HepG2 (cell line): ENCODE data around the gene XCL2. TPM values are rescaled to one million over a fixed set of nuclear protein-coding genes. Genes with fewer than 3 reads are reported as not detected.

Source experiments
- FOXO1 ChIP-seq: sonication (generic); formaldehyde crosslinking; IDR thresholded peaks from 2 replicates; pipeline ENCODE4 v1.4.0; 2020; ENCODE audit warnings: missing genetic modification reagents
- GABPA ChIP-seq, 2 experiments: IDR thresholded peaks; 2 replicates each; pipeline ENCODE4 v1.6.1; 2011 to 2016; ENCODE audit warnings: low read depth in 2 of 2, low read length in 1 of 2, missing biosample characterization in 1 of 2, missing genetic modification characterization in 1 of 2
- GATAD2A ChIP-seq: IDR thresholded peaks from 2 replicates; pipeline ENCODE4 v1.6.1; 2016
- KLF11 ChIP-seq: IDR thresholded peaks from 2 replicates; pipeline ENCODE4 v1.6.1; 2016; ENCODE audit warnings: missing compliant biosample characterization
- MATR3 ChIP-seq: sonication (generic); formaldehyde crosslinking; IDR thresholded peaks from 2 replicates; pipeline ENCODE4 v1.4.0; 2020; ENCODE audit warnings: missing genetic modification reagents
- PAF1 ChIP-seq: IDR thresholded peaks from 2 replicates; pipeline ENCODE4 v1.6.1; 2016; ENCODE audit warnings: missing genetic modification reagents, missing compliant biosample characterization
- SKI ChIP-seq: fragments of 450-650 bp; IDR thresholded peaks from one replicate; pipeline ENCODE4 v1.6.1; 2018; ENCODE audit warnings: mild to moderate bottlenecking; ENCODE audit not compliant: partially characterized antibody
- SOX5 ChIP-seq: IDR thresholded peaks from 2 replicates; pipeline ENCODE4 v1.6.1; 2016; ENCODE audit warnings: borderline replicate concordance
- TEAD3 ChIP-seq: optimal IDR thresholded peaks from 2 replicates; pipeline ENCODE3; 2016; ENCODE audit warnings: borderline replicate concordance
- ZIK1 ChIP-seq: sonication (generic); formaldehyde crosslinking; IDR thresholded peaks from 2 replicates; pipeline ENCODE4 v1.5.0; 2020; ENCODE audit warnings: mild to moderate bottlenecking, low read depth, missing genetic modification reagents, borderline replicate concordance
- ZKSCAN8 ChIP-seq: IDR thresholded peaks from 2 replicates; pipeline ENCODE4 v1.6.1; 2016; ENCODE audit warnings: borderline replicate concordance, missing genetic modification reagents, missing compliant biosample characterization
- ZNF251 ChIP-seq: sonication (generic); formaldehyde crosslinking; IDR thresholded peaks from 2 replicates; pipeline ENCODE4 v1.9.0; 2021; ENCODE audit warnings: mild to moderate bottlenecking, missing genetic modification reagents
- ZSCAN12 ChIP-seq: sonication (generic); formaldehyde crosslinking; IDR thresholded peaks from 2 replicates; pipeline ENCODE4 v1.9.0; 2021; ENCODE audit warnings: mild to moderate bottlenecking, missing genetic modification reagents
- polyA plus RNA-seq, 8 experiments: library from polyadenylated mRNA; depleted of rRNA in 3 of 8; stranded (reverse) in 7 of 8; unstranded in 1 of 8; fragments of >200 nt; fragmentation: Illumina TruSeq in 4 of 8; extraction: Trizol in 4 of 8; gene quantifications; 2 replicates each; pipeline versions ENCODE4 v1.2.1 to v1.2.3, GENCODE V29; 2011 to 2016; ENCODE audit warnings: low read depth in 4 of 8, missing spikeins in 1 of 8, mixed read lengths in 1 of 8; ENCODE audit not compliant: insufficient read depth in 1 of 8
- total RNA-seq, 5 experiments: library from RNA; depleted of rRNA; stranded (reverse); fragments of >200 nt; fragmentation: Illumina TruSeq; extraction: Trizol; gene quantifications; 2 replicates each; pipeline ENCODE4 v1.2.3, GENCODE V29; 2016; ENCODE audit warnings: low read depth in 1 of 5
- TF ChIP-seq, protein P1 (sequence below): sonication (generic); formaldehyde crosslinking; IDR thresholded peaks from 2 replicates; pipeline ENCODE4 v1.4.0; 2020; ENCODE audit warnings: mild to moderate bottlenecking, missing genetic modification reagents
- TF ChIP-seq, protein P2 (sequence below): sonication (generic); IDR thresholded peaks from 2 replicates; pipeline ENCODE4 v1.6.1; 2016; ENCODE audit warnings: low read depth, borderline replicate concordance
- TF ChIP-seq, protein P3 (sequence below): IDR thresholded peaks from 2 replicates; pipeline ENCODE4 v1.6.1; 2016; ENCODE audit warnings: low read depth, missing genetic modification reagents, missing compliant biosample characterization
- TF ChIP-seq, protein P4 (sequence below): sonication (generic); formaldehyde crosslinking; IDR thresholded peaks from 2 replicates; pipeline ENCODE4 v1.4.0; 2020; ENCODE audit warnings: mild to moderate bottlenecking, missing genetic modification reagents

The XCL2 gene
- total and polyA plus RNA-seq, 2 of the 13 experiments (the other 11 are each of a cell fraction or from before 2014, with no cell fraction given), result 0.50 TPM; not detected in 1

DNA sequence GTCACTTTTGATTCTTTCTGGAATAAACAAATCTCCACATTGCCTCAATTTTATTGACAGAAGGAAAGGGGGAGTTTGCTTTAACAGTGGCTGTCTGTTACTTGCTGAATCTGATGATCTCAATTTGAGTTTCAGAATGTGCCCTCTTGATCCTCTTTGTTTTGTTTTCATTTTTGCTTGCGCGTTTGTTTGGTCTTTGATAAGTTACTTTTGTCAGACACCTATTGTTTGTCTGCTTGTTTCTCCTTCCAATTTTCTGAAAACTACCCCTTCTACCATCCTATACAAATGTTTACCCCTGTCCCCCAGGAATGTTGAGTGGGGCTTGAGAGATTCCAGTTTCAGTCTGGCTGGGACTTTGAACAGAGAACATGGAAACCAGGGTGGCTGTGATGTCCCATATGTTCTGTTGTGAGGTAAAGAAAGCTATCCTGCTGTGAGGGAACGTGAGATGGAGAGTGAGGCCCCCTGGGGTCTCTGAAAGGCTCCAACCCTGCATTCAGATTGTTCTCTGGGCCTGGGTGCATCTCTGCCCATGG is 11.8 kb upstream of the XCL2 start (continued):
- TF ChIP-seq, protein P1, sequence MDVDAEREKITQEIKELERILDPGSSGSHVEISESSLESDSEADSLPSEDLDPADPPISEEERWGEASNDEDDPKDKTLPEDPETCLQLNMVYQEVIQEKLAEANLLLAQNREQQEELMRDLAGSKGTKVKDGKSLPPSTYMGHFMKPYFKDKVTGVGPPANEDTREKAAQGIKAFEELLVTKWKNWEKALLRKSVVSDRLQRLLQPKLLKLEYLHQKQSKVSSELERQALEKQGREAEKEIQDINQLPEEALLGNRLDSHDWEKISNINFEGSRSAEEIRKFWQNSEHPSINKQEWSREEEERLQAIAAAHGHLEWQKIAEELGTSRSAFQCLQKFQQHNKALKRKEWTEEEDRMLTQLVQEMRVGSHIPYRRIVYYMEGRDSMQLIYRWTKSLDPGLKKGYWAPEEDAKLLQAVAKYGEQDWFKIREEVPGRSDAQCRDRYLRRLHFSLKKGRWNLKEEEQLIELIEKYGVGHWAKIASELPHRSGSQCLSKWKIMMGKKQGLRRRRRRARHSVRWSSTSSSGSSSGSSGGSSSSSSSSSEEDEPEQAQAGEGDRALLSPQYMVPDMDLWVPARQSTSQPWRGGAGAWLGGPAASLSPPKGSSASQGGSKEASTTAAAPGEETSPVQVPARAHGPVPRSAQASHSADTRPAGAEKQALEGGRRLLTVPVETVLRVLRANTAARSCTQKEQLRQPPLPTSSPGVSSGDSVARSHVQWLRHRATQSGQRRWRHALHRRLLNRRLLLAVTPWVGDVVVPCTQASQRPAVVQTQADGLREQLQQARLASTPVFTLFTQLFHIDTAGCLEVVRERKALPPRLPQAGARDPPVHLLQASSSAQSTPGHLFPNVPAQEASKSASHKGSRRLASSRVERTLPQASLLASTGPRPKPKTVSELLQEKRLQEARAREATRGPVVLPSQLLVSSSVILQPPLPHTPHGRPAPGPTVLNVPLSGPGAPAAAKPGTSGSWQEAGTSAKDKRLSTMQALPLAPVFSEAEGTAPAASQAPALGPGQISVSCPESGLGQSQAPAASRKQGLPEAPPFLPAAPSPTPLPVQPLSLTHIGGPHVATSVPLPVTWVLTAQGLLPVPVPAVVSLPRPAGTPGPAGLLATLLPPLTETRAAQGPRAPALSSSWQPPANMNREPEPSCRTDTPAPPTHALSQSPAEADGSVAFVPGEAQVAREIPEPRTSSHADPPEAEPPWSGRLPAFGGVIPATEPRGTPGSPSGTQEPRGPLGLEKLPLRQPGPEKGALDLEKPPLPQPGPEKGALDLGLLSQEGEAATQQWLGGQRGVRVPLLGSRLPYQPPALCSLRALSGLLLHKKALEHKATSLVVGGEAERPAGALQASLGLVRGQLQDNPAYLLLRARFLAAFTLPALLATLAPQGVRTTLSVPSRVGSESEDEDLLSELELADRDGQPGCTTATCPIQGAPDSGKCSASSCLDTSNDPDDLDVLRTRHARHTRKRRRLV (CRISPR knock-in tag), result no peak
- TF ChIP-seq GATAD2A (CRISPR knock-in tag) (peak; percentile 81; the same call in 1 of the 2 replicates), GABPA (IDR thresholded peaks at IDR 0.05; ENCODE audit: low read depth, low read length) (no peak), GABPA (CRISPR knock-in tag; IDR thresholded peaks at IDR 0.05; ENCODE audit: low read depth) (no peak), ZKSCAN8 (peak; percentile 34; the same call in 1 of the 2 replicates), FOXO1 (CRISPR knock-in tag) (peak; percentile 68; the same call in 1 of the 2 replicates), SKI (no peak), MATR3 (CRISPR knock-in tag) (no peak), ZSCAN12 (no peak), TEAD3 (CRISPR knock-in tag) (peak; percentile 94), PAF1 (CRISPR knock-in tag) (no peak), SOX5 (CRISPR knock-in tag) (peak; percentile 97), ZIK1 (CRISPR knock-in tag) (no peak), ZNF251 (no peak), KLF11 (CRISPR knock-in tag) (0 out of 2 replicates have a peak, but pooled peaks have one; percentile 51)
- TF ChIP-seq, protein P2, sequence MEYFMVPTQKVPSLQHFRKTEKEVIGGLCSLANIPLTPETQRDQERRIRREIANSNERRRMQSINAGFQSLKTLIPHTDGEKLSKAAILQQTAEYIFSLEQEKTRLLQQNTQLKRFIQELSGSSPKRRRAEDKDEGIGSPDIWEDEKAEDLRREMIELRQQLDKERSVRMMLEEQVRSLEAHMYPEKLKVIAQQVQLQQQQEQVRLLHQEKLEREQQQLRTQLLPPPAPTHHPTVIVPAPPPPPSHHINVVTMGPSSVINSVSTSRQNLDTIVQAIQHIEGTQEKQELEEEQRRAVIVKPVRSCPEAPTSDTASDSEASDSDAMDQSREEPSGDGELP, result peak; percentile 57; the same call in 1 of the 2 replicates
- TF ChIP-seq, protein P3, sequence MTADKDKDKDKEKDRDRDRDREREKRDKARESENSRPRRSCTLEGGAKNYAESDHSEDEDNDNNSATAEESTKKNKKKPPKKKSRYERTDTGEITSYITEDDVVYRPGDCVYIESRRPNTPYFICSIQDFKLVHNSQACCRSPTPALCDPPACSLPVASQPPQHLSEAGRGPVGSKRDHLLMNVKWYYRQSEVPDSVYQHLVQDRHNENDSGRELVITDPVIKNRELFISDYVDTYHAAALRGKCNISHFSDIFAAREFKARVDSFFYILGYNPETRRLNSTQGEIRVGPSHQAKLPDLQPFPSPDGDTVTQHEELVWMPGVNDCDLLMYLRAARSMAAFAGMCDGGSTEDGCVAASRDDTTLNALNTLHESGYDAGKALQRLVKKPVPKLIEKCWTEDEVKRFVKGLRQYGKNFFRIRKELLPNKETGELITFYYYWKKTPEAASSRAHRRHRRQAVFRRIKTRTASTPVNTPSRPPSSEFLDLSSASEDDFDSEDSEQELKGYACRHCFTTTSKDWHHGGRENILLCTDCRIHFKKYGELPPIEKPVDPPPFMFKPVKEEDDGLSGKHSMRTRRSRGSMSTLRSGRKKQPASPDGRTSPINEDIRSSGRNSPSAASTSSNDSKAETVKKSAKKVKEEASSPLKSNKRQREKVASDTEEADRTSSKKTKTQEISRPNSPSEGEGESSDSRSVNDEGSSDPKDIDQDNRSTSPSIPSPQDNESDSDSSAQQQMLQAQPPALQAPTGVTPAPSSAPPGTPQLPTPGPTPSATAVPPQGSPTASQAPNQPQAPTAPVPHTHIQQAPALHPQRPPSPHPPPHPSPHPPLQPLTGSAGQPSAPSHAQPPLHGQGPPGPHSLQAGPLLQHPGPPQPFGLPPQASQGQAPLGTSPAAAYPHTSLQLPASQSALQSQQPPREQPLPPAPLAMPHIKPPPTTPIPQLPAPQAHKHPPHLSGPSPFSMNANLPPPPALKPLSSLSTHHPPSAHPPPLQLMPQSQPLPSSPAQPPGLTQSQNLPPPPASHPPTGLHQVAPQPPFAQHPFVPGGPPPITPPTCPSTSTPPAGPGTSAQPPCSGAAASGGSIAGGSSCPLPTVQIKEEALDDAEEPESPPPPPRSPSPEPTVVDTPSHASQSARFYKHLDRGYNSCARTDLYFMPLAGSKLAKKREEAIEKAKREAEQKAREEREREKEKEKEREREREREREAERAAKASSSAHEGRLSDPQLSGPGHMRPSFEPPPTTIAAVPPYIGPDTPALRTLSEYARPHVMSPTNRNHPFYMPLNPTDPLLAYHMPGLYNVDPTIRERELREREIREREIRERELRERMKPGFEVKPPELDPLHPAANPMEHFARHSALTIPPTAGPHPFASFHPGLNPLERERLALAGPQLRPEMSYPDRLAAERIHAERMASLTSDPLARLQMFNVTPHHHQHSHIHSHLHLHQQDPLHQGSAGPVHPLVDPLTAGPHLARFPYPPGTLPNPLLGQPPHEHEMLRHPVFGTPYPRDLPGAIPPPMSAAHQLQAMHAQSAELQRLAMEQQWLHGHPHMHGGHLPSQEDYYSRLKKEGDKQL (CRISPR knock-in tag), result peak; percentile 49; the same call in 1 of the 2 replicates
- TF ChIP-seq, protein P4, sequence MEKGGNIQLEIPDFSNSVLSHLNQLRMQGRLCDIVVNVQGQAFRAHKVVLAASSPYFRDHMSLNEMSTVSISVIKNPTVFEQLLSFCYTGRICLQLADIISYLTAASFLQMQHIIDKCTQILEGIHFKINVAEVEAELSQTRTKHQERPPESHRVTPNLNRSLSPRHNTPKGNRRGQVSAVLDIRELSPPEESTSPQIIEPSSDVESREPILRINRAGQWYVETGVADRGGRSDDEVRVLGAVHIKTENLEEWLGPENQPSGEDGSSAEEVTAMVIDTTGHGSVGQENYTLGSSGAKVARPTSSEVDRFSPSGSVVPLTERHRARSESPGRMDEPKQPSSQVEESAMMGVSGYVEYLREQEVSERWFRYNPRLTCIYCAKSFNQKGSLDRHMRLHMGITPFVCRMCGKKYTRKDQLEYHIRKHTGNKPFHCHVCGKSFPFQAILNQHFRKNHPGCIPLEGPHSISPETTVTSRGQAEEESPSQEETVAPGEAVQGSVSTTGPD (CRISPR knock-in tag), result no peak
